OCI-LY7 (cell line): ENCODE data around the gene DDX25. TPM values are rescaled to one million over a fixed set of nuclear protein-coding genes. Genes with fewer than 3 reads are reported as not detected.

Source experiments
- BruUV-seq: library from RNA; stranded (reverse); fragments of 400-500 nt; replicated peaks from 2 replicates; lab custom pipeline; 2021; lab: Mats Ljungman, UMichigan
- CTCF ChIA-PET: fragments of 300-600 bp; sonication (Branson Sonifier 250); formaldehyde crosslinking; loops from one replicate; lab custom pipeline; 2022; ENCODE audit warnings: antibody characterized with exemption; ENCODE audit not compliant: unreplicated experiment; lab: Charles Lee
- POLR2A ChIA-PET: fragments of 300-600 bp; sonication (Branson Sonifier 250); formaldehyde crosslinking; loops from one replicate; lab custom pipeline; 2022; ENCODE audit warnings: antibody characterized with exemption; lab: Charles Lee
- DNase-seq: peaks from one replicate; pipeline ENCODE4 v3.0.0-alpha.2; 2015; ENCODE audit warnings: low spot score
- H2AFZ ChIP-seq: fragments of 200-600 bp; sonication (generic), shearing (Covaris generic); 2 replicates; pipeline ENCODE4 v1.6.1; 2014; ENCODE audit warnings: mild to moderate bottlenecking, antibody characterized with exemption, low read length, moderate library complexity
- H3K27ac ChIP-seq: fragments of 200-600 bp; sonication (generic); 2 replicates; pipeline ENCODE4 v1.5.1; 2014; ENCODE audit warnings: mixed run types, low read depth, mild to moderate bottlenecking, moderate library complexity, low read length, inconsistent platforms; ENCODE audit not compliant: poor library complexity, severe bottlenecking
- H3K36me3 ChIP-seq: fragments of 200-600 bp; sonication (generic); 2 replicates; pipeline ENCODE4 v1.6.1; 2014; ENCODE audit warnings: mild to moderate bottlenecking, antibody characterized with exemption, low read length, moderate library complexity, mixed read lengths; ENCODE audit not compliant: insufficient read depth
- H3K4me1 ChIP-seq: fragments of 200-600 bp; sonication (generic); 2 replicates; pipeline ENCODE4 v1.5.1; 2014; ENCODE audit warnings: mild to moderate bottlenecking, low read length; ENCODE audit not compliant: insufficient read depth, poor library complexity, severe bottlenecking
- H3K4me2 ChIP-seq: fragments of 200-600 bp; sonication (generic); 2 replicates; pipeline ENCODE4 v1.6.1; 2014; ENCODE audit warnings: mild to moderate bottlenecking, low read length
- H3K4me3 ChIP-seq: fragments of 200-600 bp; sonication (generic); 2 replicates; pipeline ENCODE4 v1.5.1; 2014; ENCODE audit warnings: mild to moderate bottlenecking, low read depth, low read length; ENCODE audit not compliant: poor library complexity, severe bottlenecking
- H3K79me2 ChIP-seq: fragments of 200-600 bp; sonication (generic); 2 replicates; pipeline ENCODE4 v1.6.1; 2016; ENCODE audit warnings: low read depth, mild to moderate bottlenecking, low read length, moderate library complexity, mixed read lengths; ENCODE audit not compliant: insufficient read depth
- H3K9me2 ChIP-seq: fragments of 200-600 bp; sonication (generic); 2 replicates; pipeline ENCODE4 v1.6.1; 2016; ENCODE audit warnings: mild to moderate bottlenecking, low read length, mixed read lengths; ENCODE audit not compliant: insufficient read depth
- H3K9me3 ChIP-seq: fragments of 200-600 bp; sonication (generic); 2 replicates; pipeline ENCODE4 v1.6.1; 2014; ENCODE audit warnings: mild to moderate bottlenecking, mixed run types, low read length, mixed read lengths
- H4K20me1 ChIP-seq: fragments of 200-600 bp; sonication (generic); 2 replicates; pipeline ENCODE4 v1.6.1; 2014; ENCODE audit warnings: mild to moderate bottlenecking, antibody characterized with exemption, low read length, moderate library complexity, mixed read lengths; ENCODE audit not compliant: insufficient read depth
- CTCF ChIP-seq: fragments of 200-600 bp; sonication (generic); conservative IDR thresholded peaks from 2 replicates; pipeline ENCODE4 v1.5.1; 2014; ENCODE audit warnings: mild to moderate bottlenecking, antibody characterized with exemption, low read length, moderate library complexity, mixed read lengths
- EZH2phosphoT487 ChIP-seq: fragments of 200-600 bp; sonication (generic); IDR thresholded peaks from 2 replicates; pipeline ENCODE4 v1.6.1; 2018; ENCODE audit warnings: low read depth, borderline replicate concordance, mild to moderate bottlenecking, mixed run types, antibody characterized with exemption, low read length, moderate library complexity, mixed read lengths
- intact Hi-C: fragments of 100-400 bp; cut with micrococcal nuclease; formaldehyde crosslinking; loops from one replicate; pipeline ENCODE4 v1.10.0; 2022; ENCODE audit not compliant: unreplicated experiment
- total RNA-seq, 2 experiments: library from RNA; depleted of rRNA in 1 of 2; stranded (reverse); fragments of >200 nt in 1 of 2; shearing (Covaris generic) in 1 of 2; gene quantifications; 2 replicates each; pipeline ENCODE4 v1.2.3, GENCODE V29; 2014 to 2022

DDX25 gene
- total RNA-seq, 2 experiments from 2014 or later: 0.13 TPM; not detected in 1

- Histone ChIP-seq H2AFZ (no peak overlapping the region), H3K9me2 (no peaks in the 10 kb centered on the region), H3K4me3 (no peak overlapping the region), H3K27ac (no peak overlapping the region), H4K20me1 (no peaks in the 10 kb centered on the region), H3K36me3 (no peaks in the 10 kb centered on the region), H3K9me3 (no peaks in the 10 kb centered on the region), H3K4me2 (no peak overlapping the region), H3K4me1 (no peaks in the 10 kb centered on the region), H3K79me2 (no peaks in the 10 kb centered on the region)
- BruUV-seq: no TSS peak
- POLR2A ChIA-PET: no interaction called here
- TF ChIP-seq CTCF (no peak), EZH2phosphoT487 (no peak)
- no peak for DNase-seq
- CTCF ChIA-PET: no interaction called here
- intact Hi-C loops: no loop called here
Measured at GRCh38 chr11:125975634-125976033, 71.3 kb downstream of the DDX25 start.

GRCh38 chr11:125976156-125976555 lies 71.8 kb downstream of the DDX25 start:
- intact Hi-C loops: no loop called here
- Histone ChIP-seq H4K20me1 (no peaks in the 10 kb centered on the region), H3K4me1 (no peaks in the 10 kb centered on the region), H3K4me2 (no peak overlapping the region), H3K9me3 (no peaks in the 10 kb centered on the region), H3K79me2 (no peaks in the 10 kb centered on the region), H3K27ac (no peak overlapping the region), H3K36me3 (no peaks in the 10 kb centered on the region), H3K9me2 (no peaks in the 10 kb centered on the region), H3K4me3 (no peak overlapping the region), H2AFZ (no peak overlapping the region)
- no peak for DNase-seq
- no TSS peak for BruUV-seq
- TF ChIP-seq EZH2phosphoT487 (no peak), CTCF (no peak)
- CTCF ChIA-PET: no interaction called here
- POLR2A ChIA-PET: no interaction called here

GRCh38 chr11:125977333-125977732 lies 73.0 kb downstream of the DDX25 start:
- no peak overlapping the region for H3K4me2 ChIP-seq
- no peaks in the 10 kb centered on the region for H3K9me3 ChIP-seq
- POLR2A ChIA-PET: interaction anchor here (0.7 kb wide), 1 partner anchor 11 kb away, joined by 3 read pairs; no protein-coding TSS in a partner anchor
- no peaks in the 10 kb centered on the region for H3K9me2 ChIP-seq
- no peak for DNase-seq
- intact Hi-C loops: no loop called here
- no peaks in the 10 kb centered on the region for H3K36me3 ChIP-seq
- no TSS peak for BruUV-seq
- no peaks in the 10 kb centered on the region for H3K79me2 ChIP-seq
- no peak overlapping the region for H3K4me3 ChIP-seq
- CTCF ChIA-PET: no interaction called here
- no peak overlapping the region for H2AFZ ChIP-seq
- H4K20me1 ChIP-seq: no peaks in the 10 kb centered on the region
- H3K4me1 ChIP-seq: no peaks in the 10 kb centered on the region
- no peak for TF ChIP-seq CTCF
- TF ChIP-seq EZH2phosphoT487: no peak
- H3K27ac ChIP-seq: no peak overlapping the region
